H1 (cell line): ENCODE data around the gene RALA. TPM values are rescaled to one million over a fixed set of nuclear protein-coding genes. Genes with fewer than 3 reads are reported as not detected.

ENCODE experiments used
- JUND ChIP-seq: IDR thresholded peaks from 2 replicates; pipeline ENCODE4 v1.6.1; 2011; ENCODE audit warnings: mild to moderate bottlenecking, improper control_type of control experiment, low read length
- polyA plus RNA-seq, 7 experiments: library from polyadenylated mRNA; depleted of rRNA in 3 of 7; stranded (reverse) in 5 of 7; unstranded in 2 of 7; fragments of >200 nt in 5 of 7; fragments of 200-250 nt in 2 of 7; gene quantifications; 1 replicate in 5 of 7; 2 replicates in 1 of 7; 4 replicates in 1 of 7; pipeline versions ENCODE4 v1.2.1 to v1.2.3, GENCODE V29; 2011 to 2013; ENCODE audit warnings: missing spikeins in 2 of 7, mixed read lengths in 2 of 7
- total RNA-seq: library from RNA; stranded (reverse); fragmentation: NEBNext Ultra II Directional; extraction: Animal tissue kit (Norgen Biotek cat#: 25700); gene quantifications from 2 replicates; pipeline ENCODE4 v1.2.1, GENCODE V29; 2021

RALA gene
- total and polyA plus RNA-seq, 2 of the 8 experiments (the other 6 are each of a cell fraction or from before 2014, with no cell fraction given) = 24.1 to 72.8 TPM

GRCh38 chr7:39673868-39674267 lies 50.5 kb downstream of the RALA start (continued):
- TF ChIP-seq JUND = no peak
